ENCODE data around the gene CARMIL1. TPM values are rescaled to one million over a fixed set of nuclear protein-coding genes. Genes with fewer than 3 reads are reported as not detected.

The CARMIL1 gene
- total and polyA plus RNA-seq, 2 of the 8 experiments (the other 6 are each of a cell fraction or from before 2014, with no cell fraction given) = 20.3 to 40.4 TPM

- Histone ChIP-seq H3K27me3 (replicated peaks in 1 of 4; ENCODE audit: control insufficient read depth in 3 of 4, extremely low read depth in 1 of 4, insufficient read depth in 3 of 4, low read length in 3 of 4) (no peaks in the 10 kb centered on the region), H3K36me3 (ENCODE audit: control insufficient read depth in 2 of 4, insufficient read depth in 4 of 4, low read length in 3 of 4) (no peaks in the 10 kb centered on the region), H3K23me2 (ENCODE audit: low read depth, low read length) (no peaks in the 10 kb centered on the region), H3K4me3 (ENCODE audit: extremely low read depth in 1 of 4, insufficient read depth in 2 of 4, low read depth in 3 of 4, low read length in 4 of 4) (no peak overlapping the region), H3K27ac (ENCODE audit: low read depth, low read length) (no peak overlapping the region), H3K4me2 (ENCODE audit: insufficient read depth in 1 of 2, low read depth in 2 of 2, low read length in 2 of 2) (no peak overlapping the region), H4K5ac (ENCODE audit: insufficient read length, low read depth, low read length) (no peak overlapping the region), H3K79me2 (ENCODE audit: control insufficient read depth in 1 of 2, insufficient read depth in 2 of 2, low read length in 2 of 2) (peaks cover 0 to 2% of the 10 kb centered on the region in 2 experiments; a peak in 1 of 4 replicates), H2BK12ac (ENCODE audit: low read depth, low read length) (no peak overlapping the region), H2BK15ac (ENCODE audit: low read length) (no peak overlapping the region), H3K9ac (replicated peaks in 1 of 4; ENCODE audit: extremely low read depth in 1 of 4, low read depth in 3 of 4, low read length in 3 of 4) (no peak overlapping the region), H4K8ac (ENCODE audit: extremely low read depth, insufficient read depth, low read length) (no peak overlapping the region), H3K79me1 (ENCODE audit: low read depth, low read length) (no peaks in the 10 kb centered on the region), H2BK120ac (replicated peaks; ENCODE audit: low read depth, low read length) (no peak overlapping the region), H4K91ac (replicated peaks; ENCODE audit: insufficient read length, low read length) (no peak overlapping the region), H3K4ac (replicated peaks; ENCODE audit: insufficient read length, low read depth, low read length) (no peak overlapping the region), H3K4me1 (replicated peaks in 1 of 4; ENCODE audit: control insufficient read depth in 3 of 4, insufficient read depth in 4 of 4, low read length in 3 of 4) (peaks cover 0 to 2% (median 0%) of the 10 kb centered on the region in 4 experiments; a peak in 2 of 7 replicates), H2BK5ac (ENCODE audit: low read depth, low read length) (no peak overlapping the region), H3K56ac (replicated peaks; ENCODE audit: insufficient read length, low read depth, low read length) (no peak overlapping the region), H3K23ac (ENCODE audit: insufficient read length) (no peak overlapping the region), H2BK20ac (ENCODE audit: low read length) (no peak overlapping the region), H2AK5ac (ENCODE audit: low read depth, low read length) (no peak overlapping the region), H3K9me3 (ENCODE audit: insufficient read depth in 2 of 2, low read depth in 1 of 2, low read length in 1 of 2) (no peaks in the 10 kb centered on the region), H2AFZ (ENCODE audit: low read length) (no peak overlapping the region), H3K18ac (ENCODE audit: extremely low read depth, low read length) (no peak overlapping the region), H3K14ac (ENCODE audit: insufficient read length) (no peak overlapping the region), H4K20me1 (replicated peaks in 1 of 2; ENCODE audit: control insufficient read depth in 1 of 2, insufficient read depth in 2 of 2, low read length in 2 of 2) (no peaks in the 10 kb centered on the region)
- TF ChIP-seq EP300 (IDR thresholded peaks at IDR 0.05; ENCODE audit: borderline replicate concordance in 1 of 2, low read depth in 2 of 2, low read length in 2 of 2) (no peak), ATF3 (IDR thresholded peaks at IDR 0.05; ENCODE audit: insufficient read depth, low read depth, low read length) (no peak), EZH2 (IDR thresholded peaks at IDR 0.05; ENCODE audit: low read depth, low read length, severe bottlenecking) (no peak), HDAC2 (IDR thresholded peaks at IDR 0.05; ENCODE audit: borderline replicate concordance in 1 of 2, low read depth in 2 of 2, low read length in 2 of 2) (no peak)
- POLR2A ChIA-PET (ENCODE audit: partially characterized antibody) = no interaction called here
- DNase-seq (ENCODE audit: low read depth in 1 of 2, low spot score in 2 of 2) (no peak), FAIRE-seq (no peak)
- WGBS, 2 experiments (ENCODE audit: extremely low coverage in 1 of 2, insufficient coverage in 1 of 2, insufficient read length in 1 of 2, insufficient replicate concordance in 2 of 2, low coverage in 1 of 2, low lambda C conversion rate in 2 of 2, missing lambda C conversion rate in 1 of 2) = 88% methylated on average over 3 of the region's 3 CpGs; no CpG with 5 or more reads in 1 of the 2 experiments
- CTCF ChIA-PET (ENCODE audit: partially characterized antibody) = interaction anchor here (1.6 kb wide), 1 partner anchor 14 kb away, joined by 3 read pairs; no protein-coding TSS in a partner anchor
Observed at GRCh38 chr6:25431975-25432307, 152.8 kb downstream of the CARMIL1 start.

Data from H1 (cell line).